IPS-18c (cell line): ENCODE results near the gene SKIDA1.
"Not testable (repeated sequence)": the region's sequence is repeated elsewhere in the genome, so short reads cannot be mapped to it uniquely, and the experiment has no call there.

Experiments
- H3K4me3 ChIP-seq: 2 replicates; pipeline ENCODE4 v1.7.0; 2013; ENCODE audit warnings: low read depth, mild to moderate bottlenecking, low read length, moderate library complexity; ENCODE audit not compliant: insufficient read depth
- H3K9me3 ChIP-seq: one replicate; pipeline ENCODE4 v1.6.1; 2013; ENCODE audit warnings: mild to moderate bottlenecking, low read length, moderate library complexity; ENCODE audit not compliant: control insufficient read depth, insufficient read depth

SKIDA1 gene

GRCh38 chr10:21525367-21526187, at the start of gene SKIDA1:
TSS of gene SKIDA1 (minus strand) at chr10:21525682. CDS start at chr10:21517822, 7,860 bp downstream.
- Histone ChIP-seq H3K4me3 (peak within 1 kb of the TSS; percentile 77), H3K9me3 (no peaks in the 10 kb centered on the region)

- H3K9me3 ChIP-seq, H3K4me3 ChIP-seq: not testable (repeated sequence)
Measured at GRCh38 chr10:21574514-21574913, 49.0 kb upstream of the SKIDA1 start.

- no peak overlapping the region for H3K4me3 ChIP-seq
- H3K9me3 ChIP-seq = no peaks in the 10 kb centered on the region
Measured at GRCh38 chr10:21572578-21572977, 47.1 kb upstream of the SKIDA1 start.

GRCh38 chr10:21570761-21571521, 45.5 kb upstream of the SKIDA1 start:
- H3K4me3 ChIP-seq = no peak overlapping the region
- no peaks in the 10 kb centered on the region for H3K9me3 ChIP-seq

GRCh38 chr10:21558984-21559383, 33.5 kb upstream of the SKIDA1 start:
- H3K4me3 ChIP-seq, H3K9me3 ChIP-seq: not testable (repeated sequence)

GRCh38 chr10:21556527-21556926, 31.0 kb upstream of the SKIDA1 start:
- H3K9me3 ChIP-seq = no peaks in the 10 kb centered on the region

GRCh38 chr10:21552638-21553037, 27.2 kb upstream of the SKIDA1 start:
- Histone ChIP-seq H3K4me3 (no peak overlapping the region), H3K9me3 (no peaks in the 10 kb centered on the region)

More at GRCh38 chr10:21556527-21556926, 31.0 kb upstream of the SKIDA1 start:
- no peak overlapping the region for H3K4me3 ChIP-seq

GRCh38 chr10:21547246-21547645, 21.8 kb upstream of the SKIDA1 start:
- no peaks in the 10 kb centered on the region for H3K9me3 ChIP-seq
- H3K4me3 ChIP-seq = no peak overlapping the region

GRCh38 chr10:21540701-21541100, 15.2 kb upstream of the SKIDA1 start:
- not testable (repeated sequence) for H3K9me3 ChIP-seq, H3K4me3 ChIP-seq

GRCh38 chr10:21536874-21537273, 11.4 kb upstream of the SKIDA1 start:
- Histone ChIP-seq H3K4me3 (no peak overlapping the region), H3K9me3 (no peaks in the 10 kb centered on the region)

- H3K9me3 ChIP-seq = not testable (repeated sequence)
- H3K4me3 ChIP-seq = peak overlapping the region; percentile 57; the same call in 1 of the 2 replicates
Measured at GRCh38 chr10:21535976-21536375, 10.5 kb upstream of the SKIDA1 start.

- peak overlapping the region; percentile 57 for H3K4me3 ChIP-seq
- no peaks in the 10 kb centered on the region for H3K9me3 ChIP-seq
Measured at GRCh38 chr10:21535494-21535965, 10.0 kb upstream of the SKIDA1 start.

- Histone ChIP-seq H3K9me3 (no peaks in the 10 kb centered on the region), H3K4me3 (peak overlapping the region; percentile 62)
Measured at GRCh38 chr10:21534604-21535493, 9.4 kb upstream of the SKIDA1 start.

GRCh38 chr10:21534280-21534586, 8.8 kb upstream of the SKIDA1 start:
- Histone ChIP-seq H3K4me3 (peak overlapping the region; percentile 62; the same call in 1 of the 2 replicates), H3K9me3 (no peaks in the 10 kb centered on the region)

- H3K9me3 ChIP-seq = no peaks in the 10 kb centered on the region
- H3K4me3 ChIP-seq = peak within 1 kb of the TSS; percentile 69
Measured at GRCh38 chr10:21533467-21534279, 8.2 kb upstream of the SKIDA1 start, which contains the start of gene MLLT10. TSS of gene MLLT10 (plus strand) at chr10:21534232. CDS start at chr10:21534645, 413 bp downstream.

- Histone ChIP-seq H3K4me3 (peak overlapping the region; percentile 69), H3K9me3 (no peaks in the 10 kb centered on the region)
Measured at GRCh38 chr10:21532694-21533466, 7.4 kb upstream of the SKIDA1 start.
